Mucosa of descending colon (tissue), 3 donors: ENCODE results near the gene PTPRQ. TPM values are rescaled to one million over a fixed set of nuclear protein-coding genes. Genes with fewer than 3 reads are reported as not detected.

Experiments used
- ATAC-seq: fragments of 200-7000 bp; cut with Tn5 transposase; one replicate; pipeline ENCODE4 v1.9.1; 2020; ENCODE audit warnings: mild to moderate bottlenecking, moderate library complexity
- DNase-seq, 3 donors: peaks; one replicate each; pipeline ENCODE4 v3.0.0-alpha.2; 2020
- H3K36me3 ChIP-seq: fragments of 200-600 bp; one replicate; pipeline ENCODE4 v1.8.0; 2021; ENCODE audit warnings: low read depth, mild to moderate bottlenecking
- H3K4me1 ChIP-seq: fragments of 200-600 bp; one replicate; pipeline ENCODE4 v1.8.0; 2021; ENCODE audit warnings: low read depth, mild to moderate bottlenecking
- H3K4me3 ChIP-seq: fragments of 200-600 bp; one replicate; pipeline ENCODE4 v1.8.0; 2021; ENCODE audit warnings: mild to moderate bottlenecking
- H3K9me3 ChIP-seq: fragments of 200-600 bp; one replicate; pipeline ENCODE4 v1.8.0; 2021; ENCODE audit warnings: mild to moderate bottlenecking
- CTCF ChIP-seq: fragments of 200-600 bp; IDR thresholded peaks from one replicate; pipeline ENCODE4 v1.8.0; 2022; ENCODE audit warnings: antibody characterized with exemption, mild to moderate bottlenecking
- intact Hi-C, 2 donors: fragments of 100-400 bp; cut with DNase I in 1 of 2; cut with micrococcal nuclease in 1 of 2; formaldehyde crosslinking; loops; one replicate each; pipeline versions ENCODE4 v1.11.0 to v1.11.1; 2022; cut with DNase I, micrococcal nuclease
- total RNA-seq, 3 donors: library from RNA; stranded (reverse); fragmentation: NEBNext Ultra II Directional in 2 of 3; extraction: Animal tissue kit (Norgen Biotek cat#: 25700) in 2 of 3; gene quantifications; one replicate each; pipeline versions ENCODE4 v1.2.1 to v1.2.4, GENCODE V29; 2021 to 2023
- donor health status: DM: no; HTN: no; CAD: no; lungs with moderate emphysema.
- donor health status: DM: no; HTN: no; CAD: no.
- donor health status: DM: no; HTN: yes; CAD: no.

PTPRQ gene
- total RNA-seq, 3 donors from 2014 or later: 0.16 TPM; not detected in 2

GRCh38 chr12:80567401-80567800, 123.4 kb downstream of the PTPRQ start:
- no peak for TF ChIP-seq CTCF
- no peaks in the 10 kb centered on the region for H3K36me3 ChIP-seq
- peaks cover 2% of the 10 kb centered on the region for H3K9me3 ChIP-seq
- DNase-seq (no peak), ATAC-seq (no peak)
- no peaks in the 10 kb centered on the region for H3K4me1 ChIP-seq
- intact Hi-C loops: no loop called here
- H3K4me3 ChIP-seq: no peak overlapping the region

DNA sequence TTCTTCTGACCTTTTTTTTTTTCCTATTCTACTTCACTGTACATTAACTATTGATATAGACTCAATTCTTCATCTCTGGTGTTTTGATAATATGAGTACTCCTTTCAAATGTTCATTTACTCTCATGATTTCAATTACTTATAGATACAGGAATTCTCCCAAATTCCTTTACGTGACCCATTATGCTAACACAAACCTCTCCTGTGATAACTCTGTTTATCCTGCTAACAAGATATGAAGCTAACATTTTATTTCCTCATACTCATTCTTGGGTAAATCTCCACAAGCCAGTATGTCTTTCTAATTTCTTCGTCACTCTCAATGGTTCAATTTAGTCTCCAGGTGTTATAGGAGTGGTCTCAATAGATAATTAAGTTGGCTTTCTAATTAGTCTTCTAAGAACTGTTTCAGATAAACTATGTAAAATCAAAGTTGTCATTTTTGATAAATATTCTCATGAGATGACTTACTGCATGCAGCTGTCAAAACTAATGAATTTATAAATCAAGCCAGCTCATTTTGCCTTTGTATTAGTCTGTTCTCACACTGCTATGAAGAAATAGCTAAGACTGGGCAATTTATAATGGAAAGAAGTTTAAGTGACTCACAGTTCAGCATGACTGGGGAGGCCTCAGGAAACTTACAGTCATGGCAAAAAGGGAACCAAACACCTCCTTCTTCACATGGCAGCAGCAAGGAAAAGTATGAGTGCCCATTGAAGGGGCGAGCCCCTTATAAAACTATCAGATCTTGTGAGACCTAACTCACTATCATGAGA, 132.8 kb downstream of the PTPRQ start:
- Histone ChIP-seq H3K36me3 (no peaks in the 10 kb centered on the region), H3K9me3 (no peaks in the 10 kb centered on the region), H3K4me1 (no peaks in the 10 kb centered on the region), H3K4me3 (no peak overlapping the region)
- no peak for DNase-seq
- intact Hi-C loops: no loop called here
- no peak for TF ChIP-seq CTCF
- no peak for ATAC-seq

- intact Hi-C loops: no loop called here
- DNase-seq (no peak), ATAC-seq (no peak)
- Histone ChIP-seq H3K4me3 (no peak overlapping the region), H3K9me3 (no peaks in the 10 kb centered on the region), H3K36me3 (no peaks in the 10 kb centered on the region), H3K4me1 (no peaks in the 10 kb centered on the region)
- no peak for TF ChIP-seq CTCF
Observed at GRCh38 chr12:80580254-80580653, 136.2 kb downstream of the PTPRQ start.

GRCh38 chr12:80581783-80582182, 137.7 kb downstream of the PTPRQ start:
- H3K4me1 ChIP-seq: no peaks in the 10 kb centered on the region
- intact Hi-C loops: no loop called here
- no peaks in the 10 kb centered on the region for H3K36me3 ChIP-seq
- DNase-seq (no peak), ATAC-seq (no peak)
- H3K9me3 ChIP-seq: no peaks in the 10 kb centered on the region
- no peak for TF ChIP-seq CTCF
- H3K4me3 ChIP-seq: no peak overlapping the region

DNA sequence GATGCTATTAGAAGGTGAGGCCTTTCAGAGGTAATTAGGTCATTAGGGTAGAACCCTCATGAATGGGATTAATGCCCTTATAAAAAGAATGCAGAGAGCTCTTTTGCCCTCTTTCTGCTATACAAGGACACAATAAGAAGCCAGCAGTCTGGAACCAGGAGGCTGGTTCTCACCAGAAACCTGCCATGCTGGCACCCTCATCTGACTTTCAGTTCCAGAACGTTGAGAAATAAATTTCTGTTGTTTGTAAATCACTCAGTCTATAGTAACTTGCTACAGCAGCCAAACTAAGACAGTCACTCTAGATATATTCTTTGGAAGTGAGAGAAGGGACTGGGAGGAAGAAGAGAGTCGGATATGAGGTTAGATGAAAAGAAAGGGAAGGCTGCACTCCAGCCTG, 138.4 kb downstream of the PTPRQ start:
- Histone ChIP-seq H3K4me1 (no peaks in the 10 kb centered on the region), H3K36me3 (no peaks in the 10 kb centered on the region), H3K4me3 (no peak overlapping the region), H3K9me3 (no peaks in the 10 kb centered on the region)
- no peak for DNase-seq
- ATAC-seq: no peak
- intact Hi-C loops: no loop called here
- TF ChIP-seq CTCF: no peak
